H9 (cell line): ENCODE data around the gene DCLK2. TPM values are rescaled to one million over a fixed set of nuclear protein-coding genes. Genes with fewer than 3 reads are reported as not detected.

Experiments
- DNase-seq: peaks from one replicate; pipeline ENCODE4 v3.0.0-alpha.2; 2017
- H2AFZ ChIP-seq: one replicate; pipeline ENCODE4 v1.6.1; 2013; ENCODE audit warnings: mild to moderate bottlenecking, low read length, control low read depth, moderate library complexity
- H2AK5ac ChIP-seq: 2 replicates; pipeline ENCODE4 v1.6.1; 2013; ENCODE audit warnings: low read length, control low read depth, mixed read lengths; ENCODE audit not compliant: insufficient read length
- H2BK120ac ChIP-seq: one replicate; pipeline ENCODE4 v1.6.1; 2013; ENCODE audit warnings: low read depth, mild to moderate bottlenecking, low read length, control low read depth, inconsistent platforms; ENCODE audit not compliant: poor library complexity, severe bottlenecking
- H2BK12ac ChIP-seq: 2 replicates; pipeline ENCODE4 v1.6.1; 2013; ENCODE audit warnings: low read length, control low read depth, mixed read lengths, low read depth; ENCODE audit not compliant: insufficient read length
- H2BK15ac ChIP-seq: 2 replicates; pipeline ENCODE4 v1.6.1; 2013; ENCODE audit warnings: low read depth, low read length, control low read depth
- H2BK20ac ChIP-seq: one replicate; pipeline ENCODE4 v1.6.1; 2013; ENCODE audit warnings: low read depth, mild to moderate bottlenecking, low read length, control low read depth, inconsistent platforms; ENCODE audit not compliant: poor library complexity, severe bottlenecking
- H2BK5ac ChIP-seq: 2 replicates; pipeline ENCODE4 v1.6.1; 2013; ENCODE audit warnings: low read length, control low read depth, mixed read lengths; ENCODE audit not compliant: insufficient read length
- H3K14ac ChIP-seq: 2 replicates; pipeline ENCODE4 v1.6.1; 2013; ENCODE audit warnings: low read length, control low read depth; ENCODE audit not compliant: insufficient read depth
- H3K18ac ChIP-seq: 2 replicates; pipeline ENCODE4 v1.6.1; 2013; ENCODE audit warnings: low read depth, mild to moderate bottlenecking, mixed read lengths, low read length, control low read depth; ENCODE audit not compliant: insufficient read length
- H3K23ac ChIP-seq: 2 replicates; pipeline ENCODE4 v1.6.1; 2013; ENCODE audit warnings: low read length, control low read depth, mixed read lengths, low read depth; ENCODE audit not compliant: insufficient read length
- H3K23me2 ChIP-seq: 2 replicates; pipeline ENCODE4 v1.6.1; 2013; ENCODE audit warnings: low read depth, mild to moderate bottlenecking, mixed read lengths, low read length, control low read depth; ENCODE audit not compliant: insufficient read length, poor library complexity, severe bottlenecking
- H3K27ac ChIP-seq: 2 replicates; pipeline ENCODE4 v1.5.1; 2013; ENCODE audit warnings: low read length, control low read depth, mixed read lengths, low read depth; ENCODE audit not compliant: insufficient read length
- H3K27me3 ChIP-seq: 2 replicates; pipeline ENCODE4 v1.6.1; 2013; ENCODE audit warnings: low read length, control low read depth, inconsistent platforms; ENCODE audit not compliant: insufficient read depth
- H3K4ac ChIP-seq: 2 replicates; pipeline ENCODE4 v1.6.1; 2013; ENCODE audit warnings: low read depth, mild to moderate bottlenecking, control low read depth, inconsistent platforms, low read length, moderate library complexity
- H3K4me1 ChIP-seq: 2 replicates; pipeline ENCODE4 v1.6.1; 2013; ENCODE audit warnings: low read length, control low read depth, inconsistent platforms; ENCODE audit not compliant: insufficient read depth
- H3K4me2 ChIP-seq: 2 replicates; pipeline ENCODE4 v1.6.1; 2013; ENCODE audit warnings: low read length, control low read depth, mixed read lengths; ENCODE audit not compliant: insufficient read length, insufficient read depth
- H3K56ac ChIP-seq: 2 replicates; pipeline ENCODE4 v1.6.1; 2013; ENCODE audit warnings: low read depth, mild to moderate bottlenecking, mixed read lengths, low read length, control low read depth; ENCODE audit not compliant: insufficient read length
- H3K79me1 ChIP-seq: 2 replicates; pipeline ENCODE4 v1.6.1; 2013; ENCODE audit warnings: low read depth, mild to moderate bottlenecking, moderate library complexity, low read length, control low read depth, inconsistent platforms; ENCODE audit not compliant: insufficient read depth, poor library complexity, severe bottlenecking
- H3K79me2 ChIP-seq: 2 replicates; pipeline ENCODE4 v1.6.1; 2013; ENCODE audit warnings: low read length, control low read depth, inconsistent platforms; ENCODE audit not compliant: insufficient read depth
- H3K9ac ChIP-seq: 2 replicates; pipeline ENCODE4 v1.6.1; 2013; ENCODE audit warnings: low read length, control low read depth, mixed read lengths; ENCODE audit not compliant: insufficient read length; ENCODE audit errors: extremely low read depth
- H3K9me3 ChIP-seq: one replicate; pipeline ENCODE4 v1.6.1; 2013; ENCODE audit warnings: low read depth, low read length, inconsistent platforms; ENCODE audit not compliant: control insufficient read depth
- H3T11ph ChIP-seq: one replicate; pipeline ENCODE4 v1.6.1; 2013; ENCODE audit warnings: mild to moderate bottlenecking, low read length, control low read depth, inconsistent platforms
- H4K20me1 ChIP-seq: one replicate; pipeline ENCODE4 v1.6.1; 2013; ENCODE audit not compliant: control insufficient read depth, insufficient read length, insufficient read depth
- H4K5ac ChIP-seq: 2 replicates; pipeline ENCODE4 v1.6.1; 2013; ENCODE audit warnings: low read depth, mild to moderate bottlenecking, mixed read lengths, low read length, control low read depth; ENCODE audit not compliant: insufficient read length
- H4K8ac ChIP-seq: replicated peaks from 2 replicates; pipeline ENCODE4 v1.6.1; 2013; ENCODE audit warnings: low read length, control low read depth, mixed read lengths, low read depth; ENCODE audit not compliant: insufficient read length
- H4K91ac ChIP-seq: 2 replicates; pipeline ENCODE4 v1.6.1; 2013; ENCODE audit warnings: low read depth, mild to moderate bottlenecking, moderate library complexity, mixed read lengths, low read length, control low read depth; ENCODE audit not compliant: insufficient read length
- H3K27ac Mint-ChIP-seq, 3 experiments: 2 replicates in 2 of 3; 3 replicates in 1 of 3; pipeline ENCODE4 v1.8.0; 2020 to 2021; ENCODE audit warnings: mixed read lengths in 3 of 3, mild to moderate bottlenecking in 1 of 3, moderate library complexity in 1 of 3
- H3K27me3 Mint-ChIP-seq: 2 replicates; pipeline ENCODE4 v1.8.0; 2021; ENCODE audit warnings: low read depth, mild to moderate bottlenecking, moderate library complexity, mixed read lengths
- H3K36me3 Mint-ChIP-seq, 3 experiments: 2 replicates in 2 of 3; 3 replicates in 1 of 3; pipeline ENCODE4 v1.8.0; 2020 to 2021; ENCODE audit warnings: low read depth in 3 of 3, mixed read lengths in 3 of 3; ENCODE audit not compliant: insufficient read depth in 1 of 3
- H3K4me1 Mint-ChIP-seq, 2 experiments: 2 replicates each; pipeline ENCODE4 v1.8.0; 2020; ENCODE audit warnings: mixed read lengths in 2 of 2
- H3K4me3 Mint-ChIP-seq, 2 experiments: 2 replicates in 1 of 2; 3 replicates in 1 of 2; pipeline ENCODE4 v1.8.0; 2020 to 2021; ENCODE audit warnings: mild to moderate bottlenecking in 2 of 2, mixed read lengths in 2 of 2, moderate library complexity in 1 of 2
- H3K9me3 Mint-ChIP-seq, 2 experiments: 2 replicates in 1 of 2; 3 replicates in 1 of 2; pipeline ENCODE4 v1.8.0; 2020; ENCODE audit warnings: mild to moderate bottlenecking in 2 of 2, mixed read lengths in 2 of 2, moderate library complexity in 1 of 2
- CTCF ChIP-seq: fragments of 200-600 bp; sonication (generic); conservative IDR thresholded peaks from 3 replicates; pipeline ENCODE4 v1.8.0; 2021; ENCODE audit warnings: antibody characterized with exemption, mild to moderate bottlenecking
- WGBS: extraction: QIAGEN DNeasy Blood & Tissue Kit; methylation state at CpG from one replicate; pipeline ENCODE4 v1.1.7; 2013; ENCODE audit warnings: missing lambda C conversion rate, low lambda C conversion rate, mixed read lengths; ENCODE audit not compliant: insufficient read length; ENCODE audit errors: extremely low coverage; 5-methylcytosine and 5-hydroxymethylcytosine counted together
- long read RNA-seq: library from polyadenylated mRNA; unstranded; transcript quantifications from one replicate; pipeline ENCODE4 v2.0.0, GENCODE V29; 2020
- total RNA-seq: library from RNA; stranded (reverse); gene quantifications from 2 replicates; pipeline ENCODE4 v1.2.1, GENCODE V29; 2021

Gene DCLK2
- total RNA-seq: 0.33 and 0.39 TPM in 2 replicates
- long read RNA-seq: 0 reads

- Histone ChIP-seq H4K8ac (no peak within 1 kb of the TSS), H3K23ac (no peak within 1 kb of the TSS), H3K9me3 (no peaks in the 10 kb centered on the region), H3K79me2 (no peaks in the 10 kb centered on the region), H2BK15ac (no peak within 1 kb of the TSS), H2AFZ (no peak within 1 kb of the TSS), H3K27me3 (peaks cover 12% of the 10 kb centered on the region; the same call in 1 of the 2 replicates), H3K18ac (no peak within 1 kb of the TSS), H3K79me1 (no peaks in the 10 kb centered on the region), H3K4me1 (no peaks in the 10 kb centered on the region), H2BK20ac (no peak within 1 kb of the TSS), H4K91ac (no peak within 1 kb of the TSS), H2AK5ac (no peak within 1 kb of the TSS), H2BK120ac (no peak within 1 kb of the TSS), H3K4me2 (peak within 1 kb of the TSS; percentile 38), H3K14ac (no peak within 1 kb of the TSS), H3K27ac (no peak within 1 kb of the TSS), H2BK12ac (no peak within 1 kb of the TSS), H3T11ph (no peak within 1 kb of the TSS), H4K20me1 (no peaks in the 10 kb centered on the region), H3K9ac (no peak within 1 kb of the TSS), H3K23me2 (no peaks in the 10 kb centered on the region), H2BK5ac (no peak within 1 kb of the TSS), H3K56ac (no peak within 1 kb of the TSS), H4K5ac (no peak within 1 kb of the TSS), H3K4ac (no peak within 1 kb of the TSS)
- no CpG with 5 or more reads among the region's 68 CpGs for WGBS
- Mint-ChIP-seq H3K4me1 (peaks cover 5 to 8% of the 10 kb centered on the region in 2 experiments), H3K4me3 (peak within 1 kb of the TSS; percentile 58 to 81), H3K36me3 (no peaks in the 10 kb centered on the region), H3K27ac (no peak within 1 kb of the TSS), H3K9me3 (no peaks in the 10 kb centered on the region; a peak in 1 of 5 replicates), H3K27me3 (peaks cover 79% of the 10 kb centered on the region)
- DNase-seq: peak; percentile 75
- TF ChIP-seq CTCF: no peak
Measured at GRCh38 chr4:150078041-150078578, at the start of gene DCLK2. DCLK2 (plus strand) TSS chr4:150078445; CDS start chr4:150079028, 583 bp downstream.
